C4-2B (cell line): Measurements from ENCODE around the gene DAP.

Experiments used
- ZFX ChIP-seq: fragments of 450-650 bp; IDR thresholded peaks from 2 replicates; pipeline ENCODE4 v1.6.1; 2017
- TF ChIP-seq, protein P1 (sequence below): fragments of 450-650 bp; conservative IDR thresholded peaks from 2 replicates; pipeline ENCODE4 v1.5.1; 2017; ENCODE audit warnings: mild to moderate bottlenecking

DNA sequence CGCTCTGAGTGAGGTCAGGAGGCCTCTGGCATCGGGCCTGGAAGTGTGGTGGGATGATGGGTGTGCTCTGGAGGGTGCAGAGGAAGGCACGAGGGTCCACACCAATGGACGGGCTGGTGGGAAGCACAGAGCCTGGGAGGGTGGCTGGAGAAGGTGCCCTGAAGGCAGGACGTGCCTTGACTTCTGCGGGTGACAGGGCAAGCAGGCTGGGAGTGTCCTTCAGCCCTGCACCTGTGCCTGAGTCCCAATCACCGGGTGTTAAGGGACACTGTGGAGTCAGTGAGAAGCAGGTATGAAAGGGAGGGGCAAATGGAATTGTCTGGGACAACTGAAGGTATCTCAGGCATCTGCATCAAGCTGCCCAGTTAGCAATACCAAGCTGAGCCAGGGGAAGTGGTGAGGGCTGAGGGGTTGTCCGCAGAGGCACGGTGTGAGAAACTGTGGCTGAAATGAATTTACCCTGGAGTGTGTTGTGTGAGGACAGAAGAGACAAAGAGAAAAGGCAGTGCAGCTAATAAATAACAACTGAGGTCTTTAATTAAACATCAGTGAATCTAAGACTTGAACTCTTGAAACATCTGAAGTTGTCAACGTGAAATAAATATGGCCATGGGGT lies 50.4 kb downstream of the DAP start:
- TF ChIP-seq, protein P1, sequence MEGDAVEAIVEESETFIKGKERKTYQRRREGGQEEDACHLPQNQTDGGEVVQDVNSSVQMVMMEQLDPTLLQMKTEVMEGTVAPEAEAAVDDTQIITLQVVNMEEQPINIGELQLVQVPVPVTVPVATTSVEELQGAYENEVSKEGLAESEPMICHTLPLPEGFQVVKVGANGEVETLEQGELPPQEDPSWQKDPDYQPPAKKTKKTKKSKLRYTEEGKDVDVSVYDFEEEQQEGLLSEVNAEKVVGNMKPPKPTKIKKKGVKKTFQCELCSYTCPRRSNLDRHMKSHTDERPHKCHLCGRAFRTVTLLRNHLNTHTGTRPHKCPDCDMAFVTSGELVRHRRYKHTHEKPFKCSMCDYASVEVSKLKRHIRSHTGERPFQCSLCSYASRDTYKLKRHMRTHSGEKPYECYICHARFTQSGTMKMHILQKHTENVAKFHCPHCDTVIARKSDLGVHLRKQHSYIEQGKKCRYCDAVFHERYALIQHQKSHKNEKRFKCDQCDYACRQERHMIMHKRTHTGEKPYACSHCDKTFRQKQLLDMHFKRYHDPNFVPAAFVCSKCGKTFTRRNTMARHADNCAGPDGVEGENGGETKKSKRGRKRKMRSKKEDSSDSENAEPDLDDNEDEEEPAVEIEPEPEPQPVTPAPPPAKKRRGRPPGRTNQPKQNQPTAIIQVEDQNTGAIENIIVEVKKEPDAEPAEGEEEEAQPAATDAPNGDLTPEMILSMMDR, result no peak
- no peak for TF ChIP-seq ZFX
